NT2/D1 (cell line): Measurements from ENCODE around the gene DCTN1.
"Not testable (repeated sequence)": the region's sequence is repeated elsewhere in the genome, so short reads cannot be mapped to it uniquely, and the experiment has no call there.

Experiments used
- YY1 ChIP-seq: IDR thresholded peaks from 2 replicates; pipeline ENCODE4 v1.6.1; 2011; ENCODE audit not compliant: insufficient read length, insufficient read depth
- ZNF274 ChIP-seq: IDR thresholded peaks from 2 replicates; pipeline ENCODE4 v1.6.1; 2011; ENCODE audit warnings: mild to moderate bottlenecking, low read depth, low read length

GRCh38 chr2:74420443-74421103, 40.5 kb upstream of the DCTN1 start:
- TF ChIP-seq YY1, ZNF274: not testable (repeated sequence)
